HepG2 (cell line): ENCODE data around the gene SNAP91.

ENCODE experiments used
- GABPA ChIP-seq, 2 experiments: IDR thresholded peaks; 2 replicates each; pipeline ENCODE4 v1.6.1; 2011 to 2016; ENCODE audit warnings: low read depth in 2 of 2, low read length in 1 of 2, missing biosample characterization in 1 of 2, missing genetic modification characterization in 1 of 2
- KAT7 ChIP-seq: IDR thresholded peaks from 2 replicates; pipeline ENCODE4 v1.6.1; 2018; ENCODE audit warnings: borderline replicate concordance, missing compliant biosample characterization
- KDM4B ChIP-seq: sonication (generic); formaldehyde crosslinking; IDR thresholded peaks from 2 replicates; pipeline ENCODE4 v1.4.0; 2020; ENCODE audit warnings: missing genetic modification reagents
- SIN3A ChIP-seq: IDR thresholded peaks from 2 replicates; pipeline ENCODE4 v1.6.1; 2011; ENCODE audit warnings: low read depth, mild to moderate bottlenecking, control low read depth, low read length, borderline replicate concordance
- TAF15 ChIP-seq: fragments of 200-400 bp; formaldehyde crosslinking; IDR thresholded peaks from one replicate; pipeline ENCODE4 v1.6.1; 2018; ENCODE audit warnings: mild to moderate bottlenecking, low read depth, low read length; ENCODE audit not compliant: poor library complexity, severe bottlenecking
- ZNF598 ChIP-seq: sonication (generic); formaldehyde crosslinking; IDR thresholded peaks from 2 replicates; pipeline ENCODE4 v1.5.1; 2020; ENCODE audit warnings: mild to moderate bottlenecking, missing genetic modification reagents, borderline replicate concordance
- ZNF644 ChIP-seq: IDR thresholded peaks from 2 replicates; pipeline ENCODE4 v1.6.1; 2016; ENCODE audit warnings: low read depth
- TF ChIP-seq, protein P1 (sequence below): sonication (generic); formaldehyde crosslinking; IDR thresholded peaks from 2 replicates; pipeline ENCODE4 v1.4.0; 2020; ENCODE audit warnings: mild to moderate bottlenecking, missing genetic modification reagents, borderline replicate concordance
- TF ChIP-seq, protein P2 (sequence below): sonication (generic); formaldehyde crosslinking; IDR thresholded peaks from 2 replicates; pipeline ENCODE4 v1.4.0; 2020; ENCODE audit warnings: missing genetic modification reagents
- TF ChIP-seq, protein P3 (sequence below): sonication (generic); formaldehyde crosslinking; IDR thresholded peaks from 2 replicates; pipeline ENCODE4 v1.5.1; 2020; ENCODE audit warnings: missing genetic modification reagents, mild to moderate bottlenecking, borderline replicate concordance
- TF ChIP-seq, protein P4 (sequence below): IDR thresholded peaks from 2 replicates; pipeline ENCODE4 v1.6.1; 2016
- TF ChIP-seq, protein P5 (sequence below): sonication (generic); formaldehyde crosslinking; IDR thresholded peaks from 2 replicates; pipeline ENCODE4 v1.5.0; 2020; ENCODE audit warnings: mild to moderate bottlenecking, missing genetic modification reagents, moderate library complexity

DNA sequence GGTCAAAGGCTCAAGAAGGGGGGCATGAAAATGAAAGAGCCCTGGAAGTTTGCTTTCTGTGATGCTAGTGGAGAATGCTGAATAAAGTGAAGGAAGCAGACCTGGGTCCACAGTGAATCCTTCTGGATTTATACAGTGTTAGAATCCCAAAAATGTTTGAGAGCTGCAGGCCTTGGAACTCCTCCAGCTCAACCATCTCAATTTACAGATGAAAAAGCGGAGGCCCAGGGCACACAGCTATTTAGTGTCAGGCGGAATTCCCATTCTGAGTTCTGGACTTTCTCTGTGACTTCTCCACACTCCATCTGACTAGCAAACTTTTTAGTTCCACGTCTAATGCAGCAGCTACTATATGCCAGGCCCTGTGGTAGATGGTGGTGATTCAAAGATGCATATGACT, 198.1 kb downstream of the SNAP91 start:
- TF ChIP-seq ZNF644 (no peak), KDM4B (CRISPR knock-in tag) (no peak), ZNF598 (CRISPR knock-in tag) (no peak), KAT7 (CRISPR knock-in tag) (no peak), TAF15 (no peak), GABPA (IDR thresholded peaks at IDR 0.05; ENCODE audit: low read depth, low read length) (no peak), GABPA (CRISPR knock-in tag; IDR thresholded peaks at IDR 0.05; ENCODE audit: low read depth) (no peak), SIN3A (no peak)
- TF ChIP-seq, protein P1, sequence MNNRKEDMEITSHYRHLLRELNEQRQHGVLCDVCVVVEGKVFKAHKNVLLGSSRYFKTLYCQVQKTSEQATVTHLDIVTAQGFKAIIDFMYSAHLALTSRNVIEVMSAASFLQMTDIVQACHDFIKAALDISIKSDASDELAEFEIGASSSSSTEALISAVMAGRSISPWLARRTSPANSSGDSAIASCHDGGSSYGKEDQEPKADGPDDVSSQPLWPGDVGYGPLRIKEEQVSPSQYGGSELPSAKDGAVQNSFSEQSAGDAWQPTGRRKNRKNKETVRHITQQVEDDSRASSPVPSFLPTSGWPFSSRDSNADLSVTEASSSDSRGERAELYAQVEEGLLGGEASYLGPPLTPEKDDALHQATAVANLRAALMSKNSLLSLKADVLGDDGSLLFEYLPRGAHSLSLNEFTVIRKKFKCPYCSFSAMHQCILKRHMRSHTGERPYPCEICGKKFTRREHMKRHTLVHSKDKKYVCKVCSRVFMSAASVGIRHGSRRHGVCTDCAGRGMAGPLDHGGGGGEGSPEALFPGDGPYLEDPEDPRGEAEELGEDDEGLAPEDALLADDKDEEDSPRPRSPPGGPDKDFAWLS (CRISPR knock-in tag): no peak
- TF ChIP-seq, protein P2, sequence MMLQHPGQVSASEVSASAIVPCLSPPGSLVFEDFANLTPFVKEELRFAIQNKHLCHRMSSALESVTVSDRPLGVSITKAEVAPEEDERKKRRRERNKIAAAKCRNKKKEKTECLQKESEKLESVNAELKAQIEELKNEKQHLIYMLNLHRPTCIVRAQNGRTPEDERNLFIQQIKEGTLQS (CRISPR knock-in tag): no peak
- TF ChIP-seq, protein P3, sequence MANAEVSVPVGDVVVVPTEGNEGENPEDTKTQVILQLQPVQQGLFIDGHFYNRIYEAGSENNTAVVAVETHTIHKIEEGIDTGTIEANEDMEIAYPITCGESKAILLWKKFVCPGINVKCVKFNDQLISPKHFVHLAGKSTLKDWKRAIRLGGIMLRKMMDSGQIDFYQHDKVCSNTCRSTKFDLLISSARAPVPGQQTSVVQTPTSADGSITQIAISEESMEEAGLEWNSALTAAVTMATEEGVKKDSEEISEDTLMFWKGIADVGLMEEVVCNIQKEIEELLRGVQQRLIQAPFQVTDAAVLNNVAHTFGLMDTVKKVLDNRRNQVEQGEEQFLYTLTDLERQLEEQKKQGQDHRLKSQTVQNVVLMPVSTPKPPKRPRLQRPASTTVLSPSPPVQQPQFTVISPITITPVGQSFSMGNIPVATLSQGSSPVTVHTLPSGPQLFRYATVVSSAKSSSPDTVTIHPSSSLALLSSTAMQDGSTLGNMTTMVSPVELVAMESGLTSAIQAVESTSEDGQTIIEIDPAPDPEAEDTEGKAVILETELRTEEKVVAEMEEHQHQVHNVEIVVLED (CRISPR knock-in tag): no peak
- TF ChIP-seq, protein P4, sequence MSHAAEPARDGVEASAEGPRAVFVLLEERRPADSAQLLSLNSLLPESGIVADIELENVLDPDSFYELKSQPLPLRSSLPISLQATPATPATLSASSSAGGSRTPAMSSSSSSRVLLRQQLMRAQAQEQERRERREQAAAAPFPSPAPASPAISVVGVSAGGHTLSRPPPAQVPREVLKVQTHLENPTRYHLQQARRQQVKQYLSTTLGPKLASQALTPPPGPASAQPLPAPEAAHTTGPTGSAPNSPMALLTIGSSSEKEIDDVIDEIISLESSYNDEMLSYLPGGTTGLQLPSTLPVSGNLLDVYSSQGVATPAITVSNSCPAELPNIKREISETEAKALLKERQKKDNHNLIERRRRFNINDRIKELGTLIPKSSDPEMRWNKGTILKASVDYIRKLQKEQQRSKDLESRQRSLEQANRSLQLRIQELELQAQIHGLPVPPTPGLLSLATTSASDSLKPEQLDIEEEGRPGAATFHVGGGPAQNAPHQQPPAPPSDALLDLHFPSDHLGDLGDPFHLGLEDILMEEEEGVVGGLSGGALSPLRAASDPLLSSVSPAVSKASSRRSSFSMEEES (CRISPR knock-in tag): no peak
- TF ChIP-seq, protein P5, sequence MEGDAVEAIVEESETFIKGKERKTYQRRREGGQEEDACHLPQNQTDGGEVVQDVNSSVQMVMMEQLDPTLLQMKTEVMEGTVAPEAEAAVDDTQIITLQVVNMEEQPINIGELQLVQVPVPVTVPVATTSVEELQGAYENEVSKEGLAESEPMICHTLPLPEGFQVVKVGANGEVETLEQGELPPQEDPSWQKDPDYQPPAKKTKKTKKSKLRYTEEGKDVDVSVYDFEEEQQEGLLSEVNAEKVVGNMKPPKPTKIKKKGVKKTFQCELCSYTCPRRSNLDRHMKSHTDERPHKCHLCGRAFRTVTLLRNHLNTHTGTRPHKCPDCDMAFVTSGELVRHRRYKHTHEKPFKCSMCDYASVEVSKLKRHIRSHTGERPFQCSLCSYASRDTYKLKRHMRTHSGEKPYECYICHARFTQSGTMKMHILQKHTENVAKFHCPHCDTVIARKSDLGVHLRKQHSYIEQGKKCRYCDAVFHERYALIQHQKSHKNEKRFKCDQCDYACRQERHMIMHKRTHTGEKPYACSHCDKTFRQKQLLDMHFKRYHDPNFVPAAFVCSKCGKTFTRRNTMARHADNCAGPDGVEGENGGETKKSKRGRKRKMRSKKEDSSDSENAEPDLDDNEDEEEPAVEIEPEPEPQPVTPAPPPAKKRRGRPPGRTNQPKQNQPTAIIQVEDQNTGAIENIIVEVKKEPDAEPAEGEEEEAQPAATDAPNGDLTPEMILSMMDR (CRISPR knock-in tag): no peak
